ENCODE results near the gene IRF3. TPM values are rescaled to one million over a fixed set of nuclear protein-coding genes. Genes with fewer than 3 reads are reported as not detected.
A peak's percentile ranks its signal among the peaks of the same experiment; 100 is the strongest.

The IRF3 gene
- total and polyA plus RNA-seq, 12 donors = 23.2 to 328 (median 64.4) TPM

GRCh38 chr19:49643466-49643865 lies 22.2 kb downstream of the IRF3 start:
- intact Hi-C loops (cut with DNase I) = no loop called here
- Histone ChIP-seq H3K9me3 (replicated peaks in 1 of 3) (no peaks in the 10 kb centered on the region), H3K36me3 (replicated peaks in 1 of 2) (peaks cover 0 to 31% of the 10 kb centered on the region in 2 donors), H3K4me1 (replicated peaks in 1 of 2) (peaks cover 25 to 43% of the 10 kb centered on the region in 2 donors), H3K4me3 (no peak overlapping the region), H3K27ac (peak overlapping the region in 2 of 5 donors; percentile 0 to 1), H3K27me3 (no peaks in the 10 kb centered on the region)
- TF ChIP-seq POLR2A (IDR thresholded peaks at IDR 0.05) (no peak), CTCF (IDR thresholded peaks at IDR 0.05) (no peak)
- peak in 1 of 7 donors; percentile 13 for DNase-seq
- WGBS, 4 donors = 70 to 81% (median 75%) methylated on average over 2 of the region's 2 CpGs

- no peak for TF ChIP-seq POLR2A (IDR thresholded peaks at IDR 0.05)
- TF ChIP-seq CTCF (IDR thresholded peaks at IDR 0.05) = no peak
- H3K9me3 ChIP-seq (replicated peaks in 1 of 3) = no peaks in the 10 kb centered on the region
- H3K36me3 ChIP-seq (replicated peaks in 1 of 2) = peaks cover 0 to 22% of the 10 kb centered on the region in 2 donors
- H3K27ac ChIP-seq = peak overlapping the region in 4 of 5 donors; percentile 76 to 99 (median 86)
- DNase-seq = no peak
- no peaks in the 10 kb centered on the region for H3K27me3 ChIP-seq
- intact Hi-C loops (cut with DNase I) = no loop called here
- H3K4me1 ChIP-seq (replicated peaks in 1 of 2) = peaks cover 29 to 50% of the 10 kb centered on the region in 2 donors
- 4 to 10% (median 9%) methylated on average over 4 to 5 of the region's 5 CpGs for WGBS, 4 donors
- peak overlapping the region; percentile 37 to 93 (median 72) for H3K4me3 ChIP-seq
These were observed 23.1 kb downstream of the IRF3 start for GRCh38 chr19:49642492-49643035.

GRCh38 chr19:49641688-49642491 lies 23.8 kb downstream of the IRF3 start, which contains the start of gene SCAF1:
Gene SCAF1, plus strand, starts transcription at chr19:49642209. Its CDS starts 2,818 bp downstream, at chr19:49645027.
- H3K4me1 ChIP-seq (replicated peaks in 1 of 2) = peaks cover 29 to 50% of the 10 kb centered on the region in 2 donors

More at GRCh38 chr19:49641688-49642491, 23.8 kb downstream of the IRF3 start, which contains the start of gene SCAF1:
- intact Hi-C loops (cut with DNase I) = no loop called here
- peak within 1 kb of the TSS; percentile 37 to 93 (median 72) for H3K4me3 ChIP-seq
- H3K27me3 ChIP-seq = no peaks in the 10 kb centered on the region
- DNase-seq = peak; percentile 99 to 100 (median 99)
- peak; percentile 84 to 97 for TF ChIP-seq POLR2A (IDR thresholded peaks at IDR 0.05)
- TF ChIP-seq CTCF (IDR thresholded peaks at IDR 0.05) = no peak
- WGBS, 4 donors = 0 to 3% (median 0%) methylated on average over 15 to 87 of the region's 87 CpGs
- H3K27ac ChIP-seq = peak within 1 kb of the TSS; percentile 93 to 100 (median 97)
- no peaks in the 10 kb centered on the region for H3K9me3 ChIP-seq (replicated peaks in 1 of 3)
- H3K36me3 ChIP-seq (replicated peaks in 1 of 2) = peaks cover 0 to 16% of the 10 kb centered on the region in 2 donors
